HEK293 (cell line): Measurements from ENCODE around the gene CHCHD5.

Source experiments
- EGR2 ChIP-seq: fragments of 450-650 bp; formaldehyde crosslinking; IDR thresholded peaks from 2 replicates; pipeline ENCODE4 v1.5.1; 2016; ENCODE audit warnings: low read depth, missing biosample characterization, missing genetic modification characterization
- HOXD13 ChIP-seq: sonication (generic); formaldehyde crosslinking; IDR thresholded peaks from 2 replicates; pipeline ENCODE4 v1.8.0; 2022; ENCODE audit warnings: missing genetic modification reagents, borderline replicate concordance
- IKZF3 ChIP-seq: fragments of 450-650 bp; IDR thresholded peaks from 2 replicates; pipeline ENCODE4 v1.5.0; 2018; ENCODE audit warnings: missing biosample characterization, mild to moderate bottlenecking, missing genetic modification characterization, moderate library complexity
- SALL2 ChIP-seq: fragments of 450-650 bp; formaldehyde crosslinking; IDR thresholded peaks from 2 replicates; pipeline ENCODE4 v1.5.0; 2017; ENCODE audit warnings: missing biosample characterization, mild to moderate bottlenecking, missing genetic modification characterization, borderline replicate concordance
- SP7 ChIP-seq: fragments of 450-650 bp; formaldehyde crosslinking; IDR thresholded peaks from 2 replicates; pipeline ENCODE4 v1.5.1; 2016; ENCODE audit warnings: missing biosample characterization, missing genetic modification characterization
- ZBTB1 ChIP-seq: fragments of 450-650 bp; formaldehyde crosslinking; IDR thresholded peaks from 2 replicates; pipeline ENCODE4 v1.5.1; 2016; ENCODE audit warnings: missing biosample characterization, missing genetic modification characterization
- ZBTB48 ChIP-seq: fragments of 450-650 bp; formaldehyde crosslinking; IDR thresholded peaks from 2 replicates; pipeline ENCODE4 v1.5.1; 2016; ENCODE audit warnings: missing biosample characterization, missing genetic modification characterization
- ZNF114 ChIP-seq: fragments of 450-650 bp; formaldehyde crosslinking; IDR thresholded peaks from 2 replicates; pipeline ENCODE4 v1.5.0; 2017; ENCODE audit warnings: missing biosample characterization, missing genetic modification characterization
- ZNF169 ChIP-seq: fragments of 450-650 bp; formaldehyde crosslinking; IDR thresholded peaks from 2 replicates; pipeline ENCODE4 v1.5.1; 2016; ENCODE audit warnings: missing biosample characterization, missing genetic modification characterization
- ZNF223 ChIP-seq: fragments of 450-650 bp; formaldehyde crosslinking; IDR thresholded peaks from 2 replicates; pipeline ENCODE4 v1.5.1; 2016; ENCODE audit warnings: missing biosample characterization, missing genetic modification characterization
- ZNF335 ChIP-seq: fragments of 450-650 bp; formaldehyde crosslinking; conservative IDR thresholded peaks from 2 replicates; pipeline ENCODE4 v1.5.1; 2016; ENCODE audit warnings: missing biosample characterization, missing genetic modification characterization
- ZNF354C ChIP-seq: fragments of 450-650 bp; formaldehyde crosslinking; IDR thresholded peaks from 2 replicates; pipeline ENCODE4 v1.5.1; 2016; ENCODE audit warnings: missing biosample characterization, missing genetic modification characterization, low read depth, borderline replicate concordance
- ZNF548 ChIP-seq: fragments of 450-650 bp; formaldehyde crosslinking; IDR thresholded peaks from 2 replicates; pipeline ENCODE4 v1.5.1; 2016; ENCODE audit warnings: missing biosample characterization, missing genetic modification characterization
- ZNF555 ChIP-seq: fragments of 450-650 bp; formaldehyde crosslinking; conservative IDR thresholded peaks from 2 replicates; pipeline ENCODE4 v1.5.1; 2017; ENCODE audit warnings: missing biosample characterization, mild to moderate bottlenecking, missing genetic modification characterization, inconsistent platforms
- ZNF626 ChIP-seq: fragments of 450-650 bp; sonication (Bioruptor Pico); formaldehyde crosslinking; IDR thresholded peaks from 2 replicates; pipeline ENCODE4 v1.5.1; 2018; ENCODE audit warnings: missing biosample characterization, missing genetic modification characterization, inconsistent platforms
- ZNF629 ChIP-seq: fragments of 450-650 bp; formaldehyde crosslinking; IDR thresholded peaks from 2 replicates; pipeline ENCODE4 v1.5.1; 2017; ENCODE audit warnings: missing biosample characterization, missing genetic modification characterization
- ZNF658 ChIP-seq: fragments of 450-650 bp; formaldehyde crosslinking; IDR thresholded peaks from 2 replicates; pipeline ENCODE4; 2016; ENCODE audit warnings: missing biosample characterization, missing genetic modification characterization
- ZNF660 ChIP-seq: fragments of 450-650 bp; IDR thresholded peaks from 2 replicates; pipeline ENCODE4 v1.5.1; 2018; ENCODE audit warnings: missing biosample characterization, mild to moderate bottlenecking, missing genetic modification characterization
- ZNF677 ChIP-seq: fragments of 450-650 bp; IDR thresholded peaks from 2 replicates; pipeline ENCODE4 v1.5.0; 2018; ENCODE audit warnings: missing biosample characterization, mild to moderate bottlenecking, missing genetic modification characterization, moderate library complexity
- ZNF76 ChIP-seq: fragments of 450-650 bp; formaldehyde crosslinking; IDR thresholded peaks from 2 replicates; pipeline ENCODE4; 2016; ENCODE audit warnings: low read depth, missing biosample characterization, missing genetic modification characterization, borderline replicate concordance
- ZNF777 ChIP-seq: fragments of 450-650 bp; formaldehyde crosslinking; IDR thresholded peaks from 2 replicates; pipeline ENCODE4 v1.5.1; 2017; ENCODE audit warnings: missing biosample characterization, missing genetic modification characterization, borderline replicate concordance
- ZNF843 ChIP-seq: fragments of 450-650 bp; formaldehyde crosslinking; IDR thresholded peaks from 2 replicates; pipeline ENCODE4 v1.5.1; 2016; ENCODE audit warnings: missing biosample characterization, missing genetic modification characterization
- ZSCAN30 ChIP-seq: fragments of 450-650 bp; IDR thresholded peaks from 2 replicates; pipeline ENCODE4 v1.5.1; 2018; ENCODE audit warnings: missing biosample characterization, mild to moderate bottlenecking, missing genetic modification characterization, moderate library complexity
- TF ChIP-seq, protein P1 (sequence below): fragments of 450-650 bp; formaldehyde crosslinking; IDR thresholded peaks from 2 replicates; pipeline ENCODE4 v1.5.1; 2016; ENCODE audit warnings: missing biosample characterization, missing genetic modification characterization
- TF ChIP-seq, protein P2 (sequence below): fragments of 450-650 bp; formaldehyde crosslinking; IDR thresholded peaks from 2 replicates; pipeline ENCODE4 v1.5.1; 2016; ENCODE audit warnings: missing biosample characterization, missing genetic modification characterization
- TF ChIP-seq, protein P3 (sequence below): fragments of 450-650 bp; formaldehyde crosslinking; IDR thresholded peaks from 2 replicates; pipeline ENCODE4 v1.5.1; 2016; ENCODE audit warnings: missing biosample characterization, missing genetic modification characterization
- TF ChIP-seq, protein P4 (sequence below): fragments of 450-650 bp; formaldehyde crosslinking; IDR thresholded peaks from 2 replicates; pipeline ENCODE4 v1.5.1; 2016; ENCODE audit warnings: missing biosample characterization, missing genetic modification characterization
- TF ChIP-seq, protein P5 (sequence below): fragments of 450-650 bp; formaldehyde crosslinking; IDR thresholded peaks from 2 replicates; pipeline ENCODE4 v1.5.1; 2017; ENCODE audit warnings: missing biosample characterization, mild to moderate bottlenecking, missing genetic modification characterization, moderate library complexity
- TF ChIP-seq, protein P6 (sequence below): fragments of 450-650 bp; formaldehyde crosslinking; IDR thresholded peaks from 2 replicates; pipeline ENCODE4 v1.5.1; 2016; ENCODE audit warnings: missing biosample characterization, missing genetic modification characterization

Gene CHCHD5

DNA sequence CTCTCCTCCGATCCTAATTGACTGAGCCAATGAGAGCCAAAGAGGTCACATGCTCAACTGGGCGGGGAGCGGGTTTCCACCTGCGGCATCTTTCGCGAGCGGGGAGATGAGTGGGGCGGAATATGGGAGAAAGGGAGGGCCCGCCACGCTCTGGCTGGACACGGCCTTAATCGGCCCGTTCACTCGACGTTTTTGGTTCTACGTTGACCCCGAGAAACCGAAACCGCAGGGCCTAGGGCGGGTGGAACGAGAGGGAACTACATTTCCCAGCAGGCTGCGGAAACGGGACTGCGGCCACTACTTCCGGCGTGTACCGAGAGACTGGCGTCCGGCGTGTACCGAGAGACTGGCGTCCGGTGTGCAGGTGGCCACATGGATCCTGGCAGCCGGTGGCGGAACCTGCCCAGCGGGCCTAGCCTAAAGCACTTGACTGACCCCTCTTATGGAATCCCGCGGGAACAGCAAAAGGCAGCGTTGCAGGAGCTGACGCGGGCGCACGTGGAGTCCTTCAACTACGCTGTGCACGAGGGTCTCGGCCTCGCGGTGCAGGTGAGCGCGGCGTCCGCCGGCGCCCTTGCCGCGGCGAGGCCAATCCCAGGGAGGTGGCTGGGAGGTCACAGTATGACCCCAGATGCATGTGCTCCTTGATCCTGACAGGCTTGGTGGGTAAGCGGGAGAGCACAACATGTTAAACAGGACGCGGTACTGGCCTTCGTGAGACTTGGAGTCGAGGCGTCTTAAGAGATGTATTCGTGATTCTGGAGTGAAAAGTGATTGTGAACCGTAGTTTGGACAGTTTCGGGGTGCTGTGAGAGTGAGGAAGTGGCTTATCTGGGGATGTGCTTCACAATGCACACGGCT lies 42.1 kb upstream of the CHCHD5 start, which contains the start of gene POLR1B (continued):
- TF ChIP-seq ZNF335 (tag by site-specific recombination) (peak; percentile 95), SP7 (tag by site-specific recombination) (peak; percentile 17), ZNF354C (tag by site-specific recombination) (no peak), ZNF555 (no peak), ZSCAN30 (peak; percentile 99), ZNF76 (tag by site-specific recombination) (peak; percentile 93), ZNF169 (tag by site-specific recombination) (no peak), ZNF660 (tag by site-specific recombination) (0 out of 2 replicates have a peak, but pooled peaks have one; percentile 6), EGR2 (peak; percentile 2; the same call in 1 of the 2 replicates), ZNF548 (tag by site-specific recombination) (no peak), ZBTB1 (no peak), ZNF658 (no peak), ZNF677 (tag by site-specific recombination) (no peak), IKZF3 (tag by site-specific recombination) (no peak), ZNF629 (peak; percentile 38; the same call in 1 of the 2 replicates), ZNF223 (no peak), ZNF626 (tag by site-specific recombination) (no peak), ZNF843 (tag by site-specific recombination) (no peak), ZNF114 (tag by site-specific recombination) (no peak), ZBTB48 (tag by site-specific recombination) (no peak; the same call in 1 of the 2 replicates), SALL2 (tag by site-specific recombination) (no peak), HOXD13 (CRISPR knock-in tag) (no peak), ZNF777 (tag by site-specific recombination) (no peak; the same call in 1 of the 2 replicates)
- TF ChIP-seq, protein P1, sequence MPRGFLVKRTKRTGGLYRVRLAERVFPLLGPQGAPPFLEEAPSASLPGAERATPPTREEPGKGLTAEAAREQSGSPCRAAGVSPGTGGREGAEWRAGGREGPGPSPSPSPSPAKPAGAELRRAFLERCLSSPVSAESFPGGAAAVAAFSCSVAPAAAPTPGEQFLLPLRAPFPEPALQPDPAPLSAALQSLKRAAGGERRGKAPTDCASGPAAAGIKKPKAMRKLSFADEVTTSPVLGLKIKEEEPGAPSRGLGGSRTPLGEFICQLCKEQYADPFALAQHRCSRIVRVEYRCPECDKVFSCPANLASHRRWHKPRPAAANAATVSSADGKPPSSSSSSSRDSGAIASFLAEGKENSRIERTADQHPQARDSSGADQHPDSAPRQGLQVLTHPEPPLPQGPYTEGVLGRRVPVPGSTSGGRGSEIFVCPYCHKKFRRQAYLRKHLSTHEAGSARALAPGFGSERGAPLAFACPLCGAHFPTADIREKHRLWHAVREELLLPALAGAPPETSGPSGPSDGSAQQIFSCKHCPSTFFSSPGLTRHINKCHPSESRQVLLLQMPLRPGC (tag by site-specific recombination), result peak; percentile 33; the same call in 1 of the 2 replicates
- TF ChIP-seq, protein P2, sequence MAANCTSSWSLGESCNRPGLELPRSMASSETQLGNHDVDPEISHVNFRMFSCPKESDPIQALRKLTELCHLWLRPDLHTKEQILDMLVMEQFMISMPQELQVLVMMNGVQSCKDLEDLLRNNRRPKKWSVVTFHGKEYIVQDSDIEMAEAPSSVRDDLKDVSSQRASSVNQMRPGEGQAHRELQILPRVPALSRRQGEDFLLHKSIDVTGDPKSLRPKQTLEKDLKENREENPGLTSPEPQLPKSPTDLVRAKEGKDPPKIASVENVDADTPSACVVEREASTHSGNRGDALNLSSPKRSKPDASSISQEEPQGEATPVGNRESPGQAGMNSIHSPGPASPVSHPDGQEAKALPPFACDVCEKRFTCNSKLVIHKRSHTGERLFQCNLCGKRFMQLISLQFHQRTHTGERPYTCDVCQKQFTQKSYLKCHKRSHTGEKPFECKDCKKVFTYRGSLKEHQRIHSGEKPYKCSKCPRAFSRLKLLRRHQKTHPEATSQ (tag by site-specific recombination), result 0 out of 2 replicates have a peak, but pooled peaks have one; percentile 28
- TF ChIP-seq, protein P3, sequence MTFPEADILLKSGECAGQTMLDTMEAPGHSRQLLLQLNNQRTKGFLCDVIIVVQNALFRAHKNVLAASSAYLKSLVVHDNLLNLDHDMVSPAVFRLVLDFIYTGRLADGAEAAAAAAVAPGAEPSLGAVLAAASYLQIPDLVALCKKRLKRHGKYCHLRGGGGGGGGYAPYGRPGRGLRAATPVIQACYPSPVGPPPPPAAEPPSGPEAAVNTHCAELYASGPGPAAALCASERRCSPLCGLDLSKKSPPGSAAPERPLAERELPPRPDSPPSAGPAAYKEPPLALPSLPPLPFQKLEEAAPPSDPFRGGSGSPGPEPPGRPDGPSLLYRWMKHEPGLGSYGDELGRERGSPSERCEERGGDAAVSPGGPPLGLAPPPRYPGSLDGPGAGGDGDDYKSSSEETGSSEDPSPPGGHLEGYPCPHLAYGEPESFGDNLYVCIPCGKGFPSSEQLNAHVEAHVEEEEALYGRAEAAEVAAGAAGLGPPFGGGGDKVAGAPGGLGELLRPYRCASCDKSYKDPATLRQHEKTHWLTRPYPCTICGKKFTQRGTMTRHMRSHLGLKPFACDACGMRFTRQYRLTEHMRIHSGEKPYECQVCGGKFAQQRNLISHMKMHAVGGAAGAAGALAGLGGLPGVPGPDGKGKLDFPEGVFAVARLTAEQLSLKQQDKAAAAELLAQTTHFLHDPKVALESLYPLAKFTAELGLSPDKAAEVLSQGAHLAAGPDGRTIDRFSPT (tag by site-specific recombination), result no peak
- TF ChIP-seq, protein P4, sequence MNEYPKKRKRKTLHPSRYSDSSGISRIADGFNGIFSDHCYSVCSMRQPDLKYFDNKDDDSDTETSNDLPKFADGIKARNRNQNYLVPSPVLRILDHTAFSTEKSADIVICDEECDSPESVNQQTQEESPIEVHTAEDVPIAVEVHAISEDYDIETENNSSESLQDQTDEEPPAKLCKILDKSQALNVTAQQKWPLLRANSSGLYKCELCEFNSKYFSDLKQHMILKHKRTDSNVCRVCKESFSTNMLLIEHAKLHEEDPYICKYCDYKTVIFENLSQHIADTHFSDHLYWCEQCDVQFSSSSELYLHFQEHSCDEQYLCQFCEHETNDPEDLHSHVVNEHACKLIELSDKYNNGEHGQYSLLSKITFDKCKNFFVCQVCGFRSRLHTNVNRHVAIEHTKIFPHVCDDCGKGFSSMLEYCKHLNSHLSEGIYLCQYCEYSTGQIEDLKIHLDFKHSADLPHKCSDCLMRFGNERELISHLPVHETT (tag by site-specific recombination), result no peak
- TF ChIP-seq, protein P5, sequence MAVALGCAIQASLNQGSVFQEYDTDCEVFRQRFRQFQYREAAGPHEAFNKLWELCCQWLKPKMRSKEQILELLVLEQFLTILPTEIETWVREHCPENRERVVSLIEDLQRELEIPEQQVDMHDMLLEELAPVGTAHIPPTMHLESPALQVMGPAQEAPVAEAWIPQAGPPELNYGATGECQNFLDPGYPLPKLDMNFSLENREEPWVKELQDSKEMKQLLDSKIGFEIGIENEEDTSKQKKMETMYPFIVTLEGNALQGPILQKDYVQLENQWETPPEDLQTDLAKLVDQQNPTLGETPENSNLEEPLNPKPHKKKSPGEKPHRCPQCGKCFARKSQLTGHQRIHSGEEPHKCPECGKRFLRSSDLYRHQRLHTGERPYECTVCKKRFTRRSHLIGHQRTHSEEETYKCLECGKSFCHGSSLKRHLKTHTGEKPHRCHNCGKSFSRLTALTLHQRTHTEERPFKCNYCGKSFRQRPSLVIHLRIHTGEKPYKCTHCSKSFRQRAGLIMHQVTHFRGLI (tag by site-specific recombination), result no peak
- TF ChIP-seq, protein P6, sequence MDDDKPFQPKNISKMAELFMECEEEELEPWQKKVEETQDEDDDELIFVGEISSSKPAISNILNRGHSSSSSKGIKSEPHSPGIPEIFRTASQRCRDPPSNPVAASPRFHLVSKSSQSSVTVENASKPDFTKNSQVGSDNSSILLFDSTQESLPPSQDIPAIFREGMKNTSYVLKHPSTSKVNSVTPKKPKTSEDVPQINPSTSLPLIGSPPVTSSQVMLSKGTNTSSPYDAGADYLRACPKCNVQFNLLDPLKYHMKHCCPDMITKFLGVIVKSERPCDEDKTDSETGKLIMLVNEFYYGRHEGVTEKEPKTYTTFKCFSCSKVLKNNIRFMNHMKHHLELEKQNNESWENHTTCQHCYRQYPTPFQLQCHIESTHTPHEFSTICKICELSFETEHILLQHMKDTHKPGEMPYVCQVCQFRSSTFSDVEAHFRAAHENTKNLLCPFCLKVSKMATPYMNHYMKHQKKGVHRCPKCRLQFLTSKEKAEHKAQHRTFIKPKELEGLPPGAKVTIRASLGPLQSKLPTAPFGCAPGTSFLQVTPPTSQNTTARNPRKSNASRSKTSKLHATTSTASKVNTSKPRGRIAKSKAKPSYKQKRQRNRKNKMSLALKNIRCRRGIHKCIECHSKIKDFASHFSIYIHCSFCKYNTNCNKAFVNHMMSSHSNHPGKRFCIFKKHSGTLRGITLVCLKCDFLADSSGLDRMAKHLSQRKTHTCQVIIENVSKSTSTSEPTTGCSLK, result no peak
